Pancreas (tissue), 10 donors: ENCODE data around the gene ALK. TPM values are rescaled to one million over a fixed set of nuclear protein-coding genes. Genes with fewer than 3 reads are reported as not detected.

Experiments
- ATAC-seq, 4 donors: fragments of 200-7000 bp; cut with Tn5 transposase; one replicate each; pipeline versions ENCODE4 v1.8.0 to v1.9.1; 2020; ENCODE audit warnings: mild to moderate bottlenecking in 4 of 4, moderate library complexity in 4 of 4
- DNase-seq, 6 donors: peaks; one replicate each; pipeline ENCODE4 v3.0.0-alpha.2; 2020
- FAIRE-seq: peaks from 2 replicates; lab custom pipeline; 2012; peaks lifted over from hg19 to GRCh38; lab: Jason Lieb, UNC
- H3K27ac ChIP-seq, 4 donors: fragments of 200-600 bp; sonication (generic); 1 replicate in 3 of 4; 2 replicates in 1 of 4; pipeline versions ENCODE4 v1.5.0 to v1.8.0; 2020
- H3K27me3 ChIP-seq, 4 donors: fragments of 200-600 bp; one replicate each; pipeline ENCODE4 v1.8.0; 2021
- H3K36me3 ChIP-seq, 3 donors: fragments of 200-600 bp; sonication (generic) in 1 of 3; one replicate each; pipeline versions ENCODE4 v1.5.0 to v1.8.0; 2020 to 2021
- H3K4me1 ChIP-seq, 3 donors: fragments of 200-600 bp; one replicate each; pipeline ENCODE4 v1.8.0; 2021
- H3K4me3 ChIP-seq, 4 donors: fragments of 200-600 bp; sonication (generic) in 2 of 4; one replicate each; pipeline versions ENCODE4 v1.5.0 to v1.8.0; 2020 to 2021
- H3K9me3 ChIP-seq, 4 donors: fragments of 200-600 bp; one replicate each; pipeline ENCODE4 v1.8.0; 2021
- CTCF ChIP-seq, 4 donors: fragments of 200-600 bp; sonication (generic) in 3 of 4; IDR thresholded peaks; one replicate each; pipeline versions ENCODE4 v1.5.0 to v1.8.0; 2021; ENCODE audit warnings: antibody characterized with exemption in 4 of 4
- WGBS, 2 donors: extraction: QIAGEN DNeasy Blood & Tissue Kit; methylation state at CpG; one replicate each; pipeline ENCODE4 v1.1.7; 2013; 5-methylcytosine and 5-hydroxymethylcytosine counted together
- intact Hi-C, 3 donors: fragments of 100-400 bp; cut with DNase I; formaldehyde crosslinking; loops; one replicate each; pipeline versions ENCODE4 v1.11.1 to v1.14.2; 2022
- polyA plus RNA-seq, 2 donors: library from polyadenylated mRNA; stranded (reverse); fragments of 200-250 nt; gene quantifications; one replicate each; pipeline ENCODE4 v1.2.3, GENCODE V29; 2013
- total RNA-seq, 6 donors: library from RNA; stranded (reverse); fragmentation: NEBNext Ultra II Directional in 4 of 6; extraction: Animal tissue kit (Norgen Biotek cat#: 25700) in 4 of 6; gene quantifications; one replicate each; pipeline versions ENCODE4 v1.2.1 to v1.2.4, GENCODE V29; 2021 to 2023
- donor health status: healthy with polysubstance abuse.
- donor health status: DM: no; HTN: no; CAD: no; lungs with moderate emphysema.
- donor health status: DM: no; HTN: no; CAD: no.
- donor health status: control.
- donor health status: control.
- donor health status: Bipolar disorder and iron deficiency.
- donor health status: DM: yes; HTN: yes; CAD: no.
- donor health status: DM: no; HTN: no; CAD: no.
- donor health status: DM: no; HTN: no; CAD: no.
- donor health status: DM: yes; HTN: yes; CAD: no.

Gene ALK
- total and polyA plus RNA-seq, 8 donors = 0.05 to 0.17 (median 0.09) TPM; not detected in 2

GRCh38 chr2:29703336-29703735 lies 218.1 kb downstream of the ALK start:
- no peaks in the 10 kb centered on the region for H3K9me3 ChIP-seq
- intact Hi-C loops = no loop called here
- no peak overlapping the region for H3K27ac ChIP-seq
- no peak for FAIRE-seq
- no peak for DNase-seq
- no peaks in the 10 kb centered on the region for H3K36me3 ChIP-seq
- ATAC-seq = no peak
- H3K4me3 ChIP-seq = no peak overlapping the region
- WGBS, 2 donors = 71 to 87% methylated on average over 1 of the region's 1 CpG
- no peak for TF ChIP-seq CTCF (IDR thresholded peaks at IDR 0.05)
- no peaks in the 10 kb centered on the region for H3K4me1 ChIP-seq
- no peaks in the 10 kb centered on the region for H3K27me3 ChIP-seq

- H3K27ac ChIP-seq = no peak overlapping the region
- no peak for TF ChIP-seq CTCF (IDR thresholded peaks at IDR 0.05)
- FAIRE-seq = no peak
- no peaks in the 10 kb centered on the region for H3K4me1 ChIP-seq
- 93 to 100% methylated on average over 2 of the region's 2 CpGs for WGBS, 2 donors
- ATAC-seq = no peak
- H3K36me3 ChIP-seq = no peaks in the 10 kb centered on the region
- H3K9me3 ChIP-seq = no peaks in the 10 kb centered on the region
- H3K27me3 ChIP-seq = no peaks in the 10 kb centered on the region
- intact Hi-C loops = no loop called here
- DNase-seq = no peak
- H3K4me3 ChIP-seq = no peak overlapping the region
Observed at GRCh38 chr2:29702276-29702675, 219.1 kb downstream of the ALK start.

GRCh38 chr2:29700560-29700959 lies 220.8 kb downstream of the ALK start:
- FAIRE-seq = no peak
- no peak for ATAC-seq
- 84% methylated on average over 2 of the region's 2 CpGs for WGBS, 2 donors

GRCh38 chr2:29699045-29699444 lies 222.3 kb downstream of the ALK start:
- TF ChIP-seq CTCF (IDR thresholded peaks at IDR 0.05) = no peak
- Histone ChIP-seq H3K4me3 (no peak overlapping the region), H3K9me3 (no peaks in the 10 kb centered on the region), H3K4me1 (no peaks in the 10 kb centered on the region), H3K27ac (no peak overlapping the region), H3K36me3 (no peaks in the 10 kb centered on the region), H3K27me3 (no peaks in the 10 kb centered on the region)
- WGBS, 2 donors = 62 to 67% methylated on average over 4 of the region's 4 CpGs
- DNase-seq = no peak
- no peak for ATAC-seq
- intact Hi-C loops = no loop called here
- FAIRE-seq = no peak

More at GRCh38 chr2:29700560-29700959, 220.8 kb downstream of the ALK start:
- H3K36me3 ChIP-seq = no peaks in the 10 kb centered on the region
- DNase-seq = no peak
- H3K27me3 ChIP-seq = no peaks in the 10 kb centered on the region
- H3K4me1 ChIP-seq = no peaks in the 10 kb centered on the region
- H3K9me3 ChIP-seq = no peaks in the 10 kb centered on the region
- intact Hi-C loops = no loop called here
- H3K4me3 ChIP-seq = no peak overlapping the region
- no peak overlapping the region for H3K27ac ChIP-seq
- no peak for TF ChIP-seq CTCF (IDR thresholded peaks at IDR 0.05)

GRCh38 chr2:29698216-29698615 lies 223.2 kb downstream of the ALK start:
- H3K27ac ChIP-seq = no peak overlapping the region
- DNase-seq (no peak), FAIRE-seq (no peak), ATAC-seq (no peak)
- 94 to 99% methylated on average over 3 of the region's 3 CpGs for WGBS, 2 donors
- no peak for TF ChIP-seq CTCF (IDR thresholded peaks at IDR 0.05)
- no peaks in the 10 kb centered on the region for H3K4me1 ChIP-seq
- intact Hi-C loops = no loop called here
- no peak overlapping the region for H3K4me3 ChIP-seq
- H3K27me3 ChIP-seq = no peaks in the 10 kb centered on the region
- no peaks in the 10 kb centered on the region for H3K9me3 ChIP-seq
- H3K36me3 ChIP-seq = no peaks in the 10 kb centered on the region
